ENCODE measurements around the gene RERE. TPM values are rescaled to one million over a fixed set of nuclear protein-coding genes. Genes with fewer than 3 reads are reported as not detected.

Gene RERE
- total RNA-seq, 1 experiment from 2014 or later: 40.6 TPM

DNA sequence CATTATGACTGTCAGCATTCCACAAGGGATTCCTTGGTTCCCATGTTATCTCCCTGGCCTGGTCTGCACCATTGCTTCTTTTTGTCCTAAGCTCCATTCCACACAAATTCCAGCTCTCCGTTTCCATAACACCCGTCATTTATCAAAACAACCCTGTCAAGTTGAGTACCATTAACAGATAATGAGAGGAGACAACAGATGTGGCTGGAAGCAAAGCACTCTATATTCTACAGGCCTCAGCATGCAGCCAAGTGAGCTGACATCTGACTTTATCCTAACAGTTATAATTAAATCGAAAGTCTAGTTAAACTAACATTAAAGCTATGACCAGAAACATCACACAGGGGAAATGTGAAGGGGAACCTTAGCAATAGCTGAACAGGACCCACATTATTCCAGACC, 110.4 kb downstream of the RERE start:
- peaks cover 7% of the 10 kb centered on the region for H3K79me2 ChIP-seq (ENCODE audit: insufficient read depth, low read length)
- POLR2A ChIA-PET: no interaction called here
- H3K27ac ChIP-seq (ENCODE audit: low read depth, low read length): no peak overlapping the region
- RAD21 ChIA-PET (ENCODE audit: low non-redundant PET in 1 of 2, low total read pairs in 2 of 2, uncharacterized antibody in 2 of 2, unreplicated experiment in 2 of 2): no interaction called here
- H3K4me1 ChIP-seq (ENCODE audit: control insufficient read depth in 1 of 2, insufficient read depth in 2 of 2, low read length in 2 of 2): peaks cover 25 to 35% of the 10 kb centered on the region in 2 experiments
- no peak for DNase-seq (ENCODE audit: low read depth, low spot score)
- no peak overlapping the region for H3K4me2 ChIP-seq (ENCODE audit: low read length)
- no peaks in the 10 kb centered on the region for H3K9me3 ChIP-seq (ENCODE audit: control insufficient read depth in 1 of 2, insufficient read depth in 1 of 2, low read depth in 1 of 2, low read length in 2 of 2)
- H3K4me3 ChIP-seq (replicated peaks in 1 of 2; ENCODE audit: low read depth in 1 of 2, low read length in 2 of 2): no peak overlapping the region
- no peak overlapping the region for H2AFZ ChIP-seq (ENCODE audit: low read depth, low read length, poor library complexity, severe bottlenecking)
- no TSS peak for BruUV-seq (replicated peaks)
- TF ChIP-seq, protein P1, sequence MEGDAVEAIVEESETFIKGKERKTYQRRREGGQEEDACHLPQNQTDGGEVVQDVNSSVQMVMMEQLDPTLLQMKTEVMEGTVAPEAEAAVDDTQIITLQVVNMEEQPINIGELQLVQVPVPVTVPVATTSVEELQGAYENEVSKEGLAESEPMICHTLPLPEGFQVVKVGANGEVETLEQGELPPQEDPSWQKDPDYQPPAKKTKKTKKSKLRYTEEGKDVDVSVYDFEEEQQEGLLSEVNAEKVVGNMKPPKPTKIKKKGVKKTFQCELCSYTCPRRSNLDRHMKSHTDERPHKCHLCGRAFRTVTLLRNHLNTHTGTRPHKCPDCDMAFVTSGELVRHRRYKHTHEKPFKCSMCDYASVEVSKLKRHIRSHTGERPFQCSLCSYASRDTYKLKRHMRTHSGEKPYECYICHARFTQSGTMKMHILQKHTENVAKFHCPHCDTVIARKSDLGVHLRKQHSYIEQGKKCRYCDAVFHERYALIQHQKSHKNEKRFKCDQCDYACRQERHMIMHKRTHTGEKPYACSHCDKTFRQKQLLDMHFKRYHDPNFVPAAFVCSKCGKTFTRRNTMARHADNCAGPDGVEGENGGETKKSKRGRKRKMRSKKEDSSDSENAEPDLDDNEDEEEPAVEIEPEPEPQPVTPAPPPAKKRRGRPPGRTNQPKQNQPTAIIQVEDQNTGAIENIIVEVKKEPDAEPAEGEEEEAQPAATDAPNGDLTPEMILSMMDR (IDR thresholded peaks at IDR 0.05 in 2 of 3, conservative IDR thresholded peaks at IDR 0.05 in 1 of 3; ENCODE audit: borderline replicate concordance in 1 of 3, insufficient read depth in 1 of 3, low read depth in 2 of 3, low read length in 2 of 3): no peak
- TF ChIP-seq EZH2 (IDR thresholded peaks at IDR 0.05): no peak
- no peak for TF ChIP-seq SRF (IDR thresholded peaks at IDR 0.05; ENCODE audit: low read depth)
- no peak for TF ChIP-seq SP1 (IDR thresholded peaks at IDR 0.05; ENCODE audit: low read depth)
- TF ChIP-seq FOSL1 (IDR thresholded peaks at IDR 0.05; ENCODE audit: low read depth): no peak
- no peak for TF ChIP-seq SIN3A (IDR thresholded peaks at IDR 0.05; ENCODE audit: low read depth)
- no peak for TF ChIP-seq EZH2phosphoT487 (IDR thresholded peaks at IDR 0.05; ENCODE audit: borderline replicate concordance)
- no peak for TF ChIP-seq TCF7L2 (IDR thresholded peaks at IDR 0.05; ENCODE audit: borderline replicate concordance, extremely low read depth, insufficient read depth, insufficient read length)
- TF ChIP-seq JUND (IDR thresholded peaks at IDR 0.05): no peak
- TF ChIP-seq POLR2A (IDR thresholded peaks at IDR 0.05; ENCODE audit: borderline replicate concordance, extremely low read depth, insufficient read depth, insufficient read length): no peak
- TF ChIP-seq ELF1 (IDR thresholded peaks at IDR 0.05; ENCODE audit: borderline replicate concordance, low read depth): no peak
- TF ChIP-seq ZFX (IDR thresholded peaks at IDR 0.05): no peak
- no peak for TF ChIP-seq CBX3 (IDR thresholded peaks at IDR 0.05; ENCODE audit: low read depth)
- TF ChIP-seq YY1 (IDR thresholded peaks at IDR 0.05; ENCODE audit: extremely low read depth, insufficient replicate concordance, low read depth, low read length): no peak
- TF ChIP-seq EGR1 (IDR thresholded peaks at IDR 0.05; ENCODE audit: low read depth): no peak
- no peak for TF ChIP-seq CEBPB (IDR thresholded peaks at IDR 0.05; ENCODE audit: low read depth)
- no peak for TF ChIP-seq RAD21 (IDR thresholded peaks at IDR 0.05; ENCODE audit: low read depth)
- no peak for TF ChIP-seq ZNF274 (IDR thresholded peaks at IDR 0.05; ENCODE audit: low read depth, low read length)
- ATAC-seq: no peak
- H3K9me2 ChIP-seq (ENCODE audit: insufficient read depth): no peaks in the 10 kb centered on the region
- intact Hi-C loops (cut with micrococcal nuclease): no loop called here
- H4K20me1 ChIP-seq (ENCODE audit: insufficient read depth): no peaks in the 10 kb centered on the region
- H3K36me3 ChIP-seq (ENCODE audit: control insufficient read depth in 1 of 2, insufficient read depth in 2 of 2, low read length in 2 of 2): no peaks in the 10 kb centered on the region
- no peak overlapping the region for H3K9ac ChIP-seq (ENCODE audit: low read length)
- CTCF ChIA-PET: interaction anchor here (1.0 kb wide), 1 partner anchor 20 kb away, joined by 4 read pairs; no protein-coding TSS in a partner anchor
- H3K27me3 ChIP-seq (ENCODE audit: insufficient read depth, low read length): no peaks in the 10 kb centered on the region
